A549 (cell line): Measurements from ENCODE around the gene OPCML.

Experiments used
- CTCF ChIP-seq: fragments of >200 bp; sonication (Bioruptor Twin); formaldehyde crosslinking; IDR thresholded peaks from 3 replicates; pipeline ENCODE4 v1.5.1; 2016
- JUN ChIP-seq, 2 experiments: fragments of >200 bp; sonication (Bioruptor Twin); formaldehyde crosslinking; IDR thresholded peaks; 2 replicates in 1 of 2; 3 replicates in 1 of 2; pipeline ENCODE4 v1.6.1; 2016 to 2017
- KDM1A ChIP-seq: fragments of 200-600 bp; sonication (generic); IDR thresholded peaks from 2 replicates; pipeline ENCODE4 v1.6.1; 2016; ENCODE audit warnings: low read depth, mild to moderate bottlenecking
- POLR2A ChIP-seq: IDR thresholded peaks from 2 replicates; pipeline ENCODE4 v1.6.1; 2012; ENCODE audit warnings: mild to moderate bottlenecking, low read length
- RARB ChIP-seq: fragments of 250-450 bp; sonication (Bioruptor Pico); IDR thresholded peaks from 2 replicates; pipeline ENCODE4 v1.8.0; 2021; ENCODE audit warnings: mild to moderate bottlenecking, moderate library complexity
- TFCP2L1 ChIP-seq: fragments of 250-450 bp; sonication (Bioruptor Pico); IDR thresholded peaks from 2 replicates; pipeline ENCODE4 v1.5.0; 2021; ENCODE audit warnings: mild to moderate bottlenecking

GRCh38 chr11:133215596-133216230 lies 316.6 kb downstream of the OPCML start:
- TF ChIP-seq RARB = no peak
- no peak for TF ChIP-seq CTCF
- no peak for TF ChIP-seq POLR2A
- no peak for TF ChIP-seq JUN (IDR thresholded peaks at IDR 0.05)
- TF ChIP-seq KDM1A = no peak
- no peak for TF ChIP-seq TFCP2L1
